C4-2B (cell line): ENCODE data around the gene BMP4.

Experiments
- CTCF ChIP-seq: fragments of 450-650 bp; conservative IDR thresholded peaks from 2 replicates; pipeline ENCODE4 v1.5.1; 2017; ENCODE audit warnings: mild to moderate bottlenecking
- ZFX ChIP-seq: fragments of 450-650 bp; IDR thresholded peaks from 2 replicates; pipeline ENCODE4 v1.6.1; 2017

GRCh38 chr14:54002653-54003052, 46.0 kb upstream of the BMP4 start:
- TF ChIP-seq CTCF = no peak
- no peak for TF ChIP-seq ZFX
